Measurements from ENCODE around the gene EME2.

Gene EME2

DNA sequence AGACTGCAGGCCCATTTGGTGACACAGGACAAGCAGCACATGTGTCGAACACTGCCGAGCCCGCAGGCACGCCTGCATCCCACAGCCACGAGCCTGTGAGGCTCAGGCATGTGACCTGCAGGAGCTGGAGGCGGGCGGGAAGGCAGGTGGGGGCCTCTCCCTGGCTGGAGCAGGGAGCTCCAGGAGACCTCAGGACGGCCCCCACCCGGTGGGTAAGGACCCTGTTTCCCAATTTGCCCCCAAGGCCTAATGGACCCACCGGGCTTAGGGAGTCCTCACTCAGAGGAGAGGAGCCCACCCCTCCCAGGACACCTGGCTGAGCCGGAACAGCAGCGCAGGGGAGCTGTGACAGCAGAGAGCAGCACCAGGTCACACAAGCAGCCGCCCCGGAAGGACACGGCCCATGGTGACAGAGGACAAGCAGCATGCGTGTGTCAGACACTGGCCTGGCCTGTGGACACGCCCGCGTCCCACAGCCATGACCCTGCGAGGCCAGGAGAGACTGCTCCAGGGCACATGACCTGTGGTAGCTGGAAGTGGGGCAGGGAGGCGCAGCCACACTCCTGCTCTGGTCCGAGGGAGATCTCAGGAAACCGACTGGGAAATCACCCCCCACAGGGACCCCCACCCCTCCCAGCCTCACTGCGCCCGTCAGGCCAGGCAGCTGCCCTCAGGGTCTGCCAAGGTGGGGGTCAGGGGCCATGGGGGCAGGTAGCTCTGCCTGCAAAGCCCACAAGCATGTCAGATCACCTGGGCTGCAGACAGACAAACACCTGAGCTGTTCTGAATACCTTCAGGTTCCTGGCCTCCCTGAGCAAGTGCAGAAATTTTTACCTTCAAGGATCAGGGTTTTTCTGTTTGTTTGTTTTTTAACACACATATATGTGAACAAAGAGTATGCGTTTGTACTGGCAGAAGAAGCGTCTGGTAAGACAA, 7.4 kb downstream of the EME2 start:
- no peak overlapping the region for H3K14ac ChIP-seq (ENCODE audit: low read length in 2 of 2)
- no peak overlapping the region for H2BK15ac ChIP-seq (ENCODE audit: low read depth, poor library complexity, severe bottlenecking)
- H3K9ac ChIP-seq (ENCODE audit: low read length), result no peak overlapping the region
- DNase-seq, result no peak
- no peak overlapping the region for H2BK12ac ChIP-seq (ENCODE audit: low read length in 2 of 2)
- no peak overlapping the region for H2AFZ ChIP-seq (ENCODE audit: low read depth, low read length)
- H3K27me3 ChIP-seq (ENCODE audit: control insufficient read depth in 1 of 2, insufficient read depth in 1 of 2, low read length in 2 of 2), result no peaks in the 10 kb centered on the region
- H3K9me3 ChIP-seq (ENCODE audit: control insufficient read depth, low read length), result no peaks in the 10 kb centered on the region
- no peak overlapping the region for H3K4me3 ChIP-seq (ENCODE audit: insufficient read depth in 1 of 2, low read depth in 1 of 2, low read length in 2 of 2)
- H3K27ac ChIP-seq (ENCODE audit: low read length, poor library complexity, severe bottlenecking), result no peak overlapping the region
- no peak overlapping the region for H4K8ac ChIP-seq (ENCODE audit: low read length)
- no peak overlapping the region for H3K4ac ChIP-seq (ENCODE audit: low read depth in 1 of 2, low read length in 2 of 2)
- H4K91ac ChIP-seq (ENCODE audit: low read length), result no peak overlapping the region
- H2BK5ac ChIP-seq (ENCODE audit: low read depth, low read length, poor library complexity, severe bottlenecking), result no peak overlapping the region
- peaks cover 47% of the 10 kb centered on the region for H3K4me1 ChIP-seq (ENCODE audit: control insufficient read depth, insufficient read depth, low read depth, low read length)
- H3K79me1 ChIP-seq (replicated peaks; ENCODE audit: low read length, poor library complexity, severe bottlenecking), result peaks cover 38% of the 10 kb centered on the region
- H3K36me3 ChIP-seq (ENCODE audit: control insufficient read depth in 1 of 2, insufficient read depth in 2 of 2, low read depth in 1 of 2, low read length in 2 of 2), result peaks cover 51 to 63% of the 10 kb centered on the region in 2 experiments
- no peak overlapping the region for H3K23ac ChIP-seq (ENCODE audit: low read length in 2 of 2)
- no peak overlapping the region for H3K18ac ChIP-seq (ENCODE audit: low read depth in 1 of 2, low read length in 2 of 2)
- no peak overlapping the region for H2BK120ac ChIP-seq (ENCODE audit: low read depth, low read length)
- no peak overlapping the region for H3K4me2 ChIP-seq (ENCODE audit: low read length, poor library complexity, severe bottlenecking)
- H2AK5ac ChIP-seq (ENCODE audit: low read length, severe bottlenecking), result no peak overlapping the region
- WGBS, result 93% methylated on average over 26 of the region's 27 CpGs

- WGBS, result 88% methylated on average over 6 of the region's 6 CpGs
- H3K14ac ChIP-seq (ENCODE audit: low read length in 2 of 2), result no peak overlapping the region
- H3K23ac ChIP-seq (ENCODE audit: low read length in 2 of 2), result no peak overlapping the region
These were observed 8.1 kb downstream of the EME2 start for GRCh38 chr16:1780677-1781072.

GRCh38 chr16:1781254-1781653, 8.6 kb downstream of the EME2 start:
- Histone ChIP-seq H2BK12ac (ENCODE audit: low read length in 2 of 2) (no peak overlapping the region), H3K79me1 (replicated peaks; ENCODE audit: low read length, poor library complexity, severe bottlenecking) (peaks cover 36% of the 10 kb centered on the region), H3K4me3 (ENCODE audit: insufficient read depth in 1 of 2, low read depth in 1 of 2, low read length in 2 of 2) (peak overlapping the region; percentile 81 to 87), H2BK5ac (ENCODE audit: low read depth, low read length, poor library complexity, severe bottlenecking) (no peak overlapping the region), H4K8ac (ENCODE audit: low read length) (no peak overlapping the region), H3K9me3 (ENCODE audit: control insufficient read depth, low read length) (no peaks in the 10 kb centered on the region), H2BK120ac (ENCODE audit: low read depth, low read length) (no peak overlapping the region), H3K4ac (ENCODE audit: low read depth in 1 of 2, low read length in 2 of 2) (no peak overlapping the region), H3K27ac (ENCODE audit: low read length, poor library complexity, severe bottlenecking) (no peak overlapping the region), H3K4me1 (ENCODE audit: control insufficient read depth, insufficient read depth, low read depth, low read length) (peaks cover 40% of the 10 kb centered on the region), H2AFZ (ENCODE audit: low read depth, low read length) (no peak overlapping the region), H3K23ac (ENCODE audit: low read length in 2 of 2) (no peak overlapping the region), H3K4me2 (ENCODE audit: low read length, poor library complexity, severe bottlenecking) (peak overlapping the region; percentile 68), H3K14ac (ENCODE audit: low read length in 2 of 2) (no peak overlapping the region), H3K36me3 (ENCODE audit: control insufficient read depth in 1 of 2, insufficient read depth in 2 of 2, low read depth in 1 of 2, low read length in 2 of 2) (peaks cover 42 to 63% of the 10 kb centered on the region in 2 experiments), H2BK15ac (ENCODE audit: low read depth, poor library complexity, severe bottlenecking) (no peak overlapping the region), H2AK5ac (ENCODE audit: low read length, severe bottlenecking) (no peak overlapping the region), H3K9ac (ENCODE audit: low read length) (peak overlapping the region; percentile 85), H4K91ac (ENCODE audit: low read length) (no peak overlapping the region), H3K18ac (ENCODE audit: low read depth in 1 of 2, low read length in 2 of 2) (no peak overlapping the region), H3K27me3 (ENCODE audit: control insufficient read depth in 1 of 2, insufficient read depth in 1 of 2, low read length in 2 of 2) (no peaks in the 10 kb centered on the region)
- no peak for DNase-seq
- WGBS, result 81% methylated on average over 20 of the region's 20 CpGs

More at GRCh38 chr16:1780677-1781072, 8.1 kb downstream of the EME2 start:
- H3K4me3 ChIP-seq (ENCODE audit: insufficient read depth in 1 of 2, low read depth in 1 of 2, low read length in 2 of 2), result peak overlapping the region in 1 of 2 experiments; percentile 87
- no peak overlapping the region for H2BK15ac ChIP-seq (ENCODE audit: low read depth, poor library complexity, severe bottlenecking)
- H2BK120ac ChIP-seq (ENCODE audit: low read depth, low read length), result no peak overlapping the region
- H4K91ac ChIP-seq (ENCODE audit: low read length), result no peak overlapping the region
- no peak overlapping the region for H2AFZ ChIP-seq (ENCODE audit: low read depth, low read length)
- H3K4ac ChIP-seq (ENCODE audit: low read depth in 1 of 2, low read length in 2 of 2), result no peak overlapping the region
- H3K27me3 ChIP-seq (ENCODE audit: control insufficient read depth in 1 of 2, insufficient read depth in 1 of 2, low read length in 2 of 2), result no peaks in the 10 kb centered on the region
- no peak overlapping the region for H2BK5ac ChIP-seq (ENCODE audit: low read depth, low read length, poor library complexity, severe bottlenecking)
- DNase-seq, result no peak
- peaks cover 43% of the 10 kb centered on the region for H3K4me1 ChIP-seq (ENCODE audit: control insufficient read depth, insufficient read depth, low read depth, low read length)
- peaks cover 37% of the 10 kb centered on the region for H3K79me1 ChIP-seq (replicated peaks; ENCODE audit: low read length, poor library complexity, severe bottlenecking)
- no peak overlapping the region for H2AK5ac ChIP-seq (ENCODE audit: low read length, severe bottlenecking)
- H3K27ac ChIP-seq (ENCODE audit: low read length, poor library complexity, severe bottlenecking), result no peak overlapping the region
- no peak overlapping the region for H2BK12ac ChIP-seq (ENCODE audit: low read length in 2 of 2)
- no peak overlapping the region for H3K18ac ChIP-seq (ENCODE audit: low read depth in 1 of 2, low read length in 2 of 2)
- H3K9me3 ChIP-seq (ENCODE audit: control insufficient read depth, low read length), result no peaks in the 10 kb centered on the region
- H4K8ac ChIP-seq (ENCODE audit: low read length), result no peak overlapping the region
- peak overlapping the region; percentile 85 for H3K9ac ChIP-seq (ENCODE audit: low read length)
- no peak overlapping the region for H3K4me2 ChIP-seq (ENCODE audit: low read length, poor library complexity, severe bottlenecking)
- peaks cover 47 to 63% of the 10 kb centered on the region in 2 experiments for H3K36me3 ChIP-seq (ENCODE audit: control insufficient read depth in 1 of 2, insufficient read depth in 2 of 2, low read depth in 1 of 2, low read length in 2 of 2)

- Histone ChIP-seq H3K36me3 (ENCODE audit: control insufficient read depth in 1 of 2, insufficient read depth in 2 of 2, low read depth in 1 of 2, low read length in 2 of 2) (peaks cover 40 to 63% of the 10 kb centered on the region in 2 experiments), H3K4me3 (ENCODE audit: insufficient read depth in 1 of 2, low read depth in 1 of 2, low read length in 2 of 2) (peak overlapping the region; percentile 81 to 87), H2BK15ac (ENCODE audit: low read depth, poor library complexity, severe bottlenecking) (no peak overlapping the region), H2AK5ac (ENCODE audit: low read length, severe bottlenecking) (no peak overlapping the region), H3K14ac (ENCODE audit: low read length in 2 of 2) (no peak overlapping the region), H3K18ac (ENCODE audit: low read depth in 1 of 2, low read length in 2 of 2) (peak overlapping the region; percentile 33 to 46), H4K91ac (ENCODE audit: low read length) (no peak overlapping the region), H3K23ac (ENCODE audit: low read length in 2 of 2) (no peak overlapping the region), H3K4me2 (ENCODE audit: low read length, poor library complexity, severe bottlenecking) (peak overlapping the region; percentile 68), H3K79me1 (replicated peaks; ENCODE audit: low read length, poor library complexity, severe bottlenecking) (peaks cover 40% of the 10 kb centered on the region), H2BK5ac (ENCODE audit: low read depth, low read length, poor library complexity, severe bottlenecking) (no peak overlapping the region), H3K27me3 (ENCODE audit: control insufficient read depth in 1 of 2, insufficient read depth in 1 of 2, low read length in 2 of 2) (no peaks in the 10 kb centered on the region), H4K8ac (ENCODE audit: low read length) (no peak overlapping the region), H3K4me1 (ENCODE audit: control insufficient read depth, insufficient read depth, low read depth, low read length) (peaks cover 42% of the 10 kb centered on the region), H2AFZ (ENCODE audit: low read depth, low read length) (peak overlapping the region; percentile 19), H3K27ac (ENCODE audit: low read length, poor library complexity, severe bottlenecking) (no peak overlapping the region), H3K9me3 (ENCODE audit: control insufficient read depth, low read length) (no peaks in the 10 kb centered on the region), H2BK120ac (ENCODE audit: low read depth, low read length) (no peak overlapping the region), H2BK12ac (ENCODE audit: low read length in 2 of 2) (no peak overlapping the region), H3K4ac (ENCODE audit: low read depth in 1 of 2, low read length in 2 of 2) (peak overlapping the region; percentile 28 to 32), H3K9ac (ENCODE audit: low read length) (peak overlapping the region; percentile 85)
- peak; percentile 41 for DNase-seq
- 2% methylated on average over 59 of the region's 70 CpGs for WGBS
These were observed 9.3 kb downstream of the EME2 start for GRCh38 chr16:1781758-1782407.
